Measurements from ENCODE around the gene KCNA5. TPM values are rescaled to one million over a fixed set of nuclear protein-coding genes. Genes with fewer than 3 reads are reported as not detected.

The KCNA5 gene
- not detected for total RNA-seq

DNA sequence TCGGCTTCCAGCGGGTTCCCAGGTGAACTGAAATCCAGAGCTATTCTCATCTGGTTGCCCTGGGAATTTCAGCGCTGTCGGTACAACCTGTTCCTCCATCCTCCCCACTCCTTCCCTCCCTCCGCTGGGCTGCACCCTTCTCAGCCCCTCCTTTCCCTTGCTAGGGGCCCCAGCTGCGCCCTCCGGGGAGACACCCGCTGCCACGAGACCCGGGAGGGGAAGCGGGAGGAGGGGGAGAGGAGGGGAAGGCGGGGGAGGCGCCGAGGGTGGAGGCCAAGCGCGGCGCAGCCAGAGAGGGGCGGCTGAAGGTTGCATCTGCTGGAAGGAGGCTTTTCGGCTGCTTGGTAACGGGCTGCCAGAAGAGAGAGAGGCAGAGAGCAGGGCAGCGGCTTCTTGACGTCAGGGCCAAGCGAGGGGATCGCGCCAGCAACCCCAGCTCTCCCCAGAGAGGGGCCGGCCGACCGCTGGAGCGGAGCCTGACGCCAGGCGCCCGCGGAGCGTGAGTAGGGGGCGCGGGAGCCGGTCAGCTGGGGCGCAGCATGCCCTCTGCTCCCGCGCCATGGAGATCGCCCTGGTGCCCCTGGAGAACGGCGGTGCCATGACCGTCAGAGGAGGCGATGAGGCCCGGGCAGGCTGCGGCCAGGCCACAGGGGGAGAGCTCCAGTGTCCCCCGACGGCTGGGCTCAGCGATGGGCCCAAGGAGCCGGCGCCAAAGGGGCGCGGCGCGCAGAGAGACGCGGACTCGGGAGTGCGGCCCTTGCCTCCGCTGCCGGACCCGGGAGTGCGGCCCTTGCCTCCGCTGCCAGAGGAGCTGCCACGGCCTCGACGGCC, at the start of gene KCNA5:
Gene KCNA5 (plus strand): TSS at position 291 of the 831 bp plus-strand sequence. CDS start 269 bp downstream, at position 560.
- no peaks in the 10 kb centered on the region for H3K9me3 Mint-ChIP-seq
- H3K4me3 Mint-ChIP-seq = no peak within 1 kb of the TSS
- H3K27ac Mint-ChIP-seq = no peak within 1 kb of the TSS
- no peak for DNase-seq
- H3K27me3 Mint-ChIP-seq = peaks cover 39% of the 10 kb centered on the region
- POLR2A ChIA-PET = no interaction called here
- CTCF ChIA-PET = no interaction called here
- H3K4me1 Mint-ChIP-seq (ENCODE audit: low read depth) = no peaks in the 10 kb centered on the region
- intact Hi-C loops (cut with micrococcal nuclease) = no loop called here
- no peaks in the 10 kb centered on the region for H3K36me3 Mint-ChIP-seq

DNA sequence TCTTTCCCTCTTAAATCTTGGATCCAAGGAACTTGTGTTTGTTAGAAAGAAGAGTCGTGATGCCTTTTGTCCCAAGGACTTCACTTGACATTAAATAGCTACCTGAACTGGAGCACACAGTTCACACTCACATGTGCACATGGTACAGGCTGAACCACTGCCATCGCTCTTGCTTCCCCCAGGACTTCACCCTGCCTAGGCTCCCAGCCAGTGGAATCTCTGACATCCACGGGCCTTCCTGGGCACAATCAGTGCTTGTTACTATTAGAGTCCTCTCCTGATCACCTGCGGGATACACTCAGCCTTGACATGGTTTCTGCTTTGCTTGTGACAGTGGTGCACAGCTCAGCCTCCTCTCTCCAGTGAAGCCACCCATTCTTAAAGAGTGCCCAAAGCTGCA, 49.1 kb upstream of the KCNA5 start:
- Mint-ChIP-seq H3K27me3 (peaks cover 30% of the 10 kb centered on the region), H3K27ac (no peak overlapping the region), H3K4me3 (no peak overlapping the region), H3K4me1 (ENCODE audit: low read depth) (no peaks in the 10 kb centered on the region), H3K36me3 (no peaks in the 10 kb centered on the region), H3K9me3 (no peaks in the 10 kb centered on the region)
- CTCF ChIA-PET = interaction anchor here (2.0 to 2.2 kb wide), 2 partner anchors 137 to 139 kb away, joined by 6 to 8 read pairs; no protein-coding TSS in a partner anchor
- intact Hi-C loops (cut with micrococcal nuclease) = no loop called here
- DNase-seq = no peak
- POLR2A ChIA-PET = no interaction called here

DNA sequence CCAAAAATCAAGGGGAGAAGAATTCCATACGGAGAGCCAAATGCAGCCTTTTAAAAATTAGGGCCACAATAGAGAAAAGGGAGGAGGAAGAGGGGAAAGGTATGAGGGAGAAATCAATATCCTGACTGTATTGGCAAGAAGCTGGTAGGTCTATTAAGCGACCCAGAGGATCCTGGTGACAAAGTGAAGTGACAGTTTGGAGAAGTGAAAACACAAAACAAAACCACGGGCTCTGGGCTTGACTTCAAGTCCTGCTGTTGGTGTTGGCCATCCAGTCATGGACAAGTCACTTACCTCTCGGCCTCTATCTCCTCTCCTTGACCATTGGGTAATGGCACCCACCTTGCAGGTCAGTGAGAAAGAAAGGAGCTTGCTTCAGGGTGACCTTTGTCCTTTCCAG, 47.0 kb upstream of the KCNA5 start:
- intact Hi-C loops (cut with micrococcal nuclease) = no loop called here
- Mint-ChIP-seq H3K36me3 (no peaks in the 10 kb centered on the region), H3K4me1 (ENCODE audit: low read depth) (no peaks in the 10 kb centered on the region), H3K27ac (no peak overlapping the region), H3K4me3 (no peak overlapping the region), H3K9me3 (no peaks in the 10 kb centered on the region), H3K27me3 (peaks cover 27% of the 10 kb centered on the region)
- no peak for DNase-seq
- ChIA-PET POLR2A (no interaction called here), CTCF (interaction anchor here (0.9 to 2.2 kb wide), 2 partner anchors 86 to 139 kb away, joined by 3 to 8 read pairs; no protein-coding TSS in a partner anchor)

DNA sequence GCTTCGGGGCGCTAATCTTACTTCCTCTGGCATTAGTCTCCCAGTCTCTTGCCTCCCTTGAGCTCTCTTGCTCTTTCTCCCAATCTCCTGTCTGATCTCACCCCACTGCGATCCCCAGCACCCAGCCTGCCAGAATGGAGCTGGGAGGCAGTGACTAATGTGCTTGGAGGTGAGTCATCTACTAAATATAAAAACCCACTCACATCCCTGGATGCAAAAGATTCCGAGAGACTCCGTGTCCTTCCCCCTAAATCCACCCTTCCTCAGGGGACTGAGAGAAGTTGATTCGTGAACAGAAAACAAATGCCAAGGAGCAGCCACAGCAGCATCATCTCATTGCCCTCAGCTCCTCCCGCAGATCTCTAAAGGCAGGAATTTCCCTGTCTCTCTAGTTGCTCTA, 45.7 kb upstream of the KCNA5 start:
- Mint-ChIP-seq H3K4me1 (ENCODE audit: low read depth) (no peaks in the 10 kb centered on the region), H3K27ac (no peak overlapping the region), H3K4me3 (no peak overlapping the region), H3K9me3 (no peaks in the 10 kb centered on the region), H3K27me3 (peaks cover 21% of the 10 kb centered on the region), H3K36me3 (no peaks in the 10 kb centered on the region)
- intact Hi-C loops (cut with micrococcal nuclease) = no loop called here
- CTCF ChIA-PET = no interaction called here
- POLR2A ChIA-PET = no interaction called here
- DNase-seq = no peak

DNA sequence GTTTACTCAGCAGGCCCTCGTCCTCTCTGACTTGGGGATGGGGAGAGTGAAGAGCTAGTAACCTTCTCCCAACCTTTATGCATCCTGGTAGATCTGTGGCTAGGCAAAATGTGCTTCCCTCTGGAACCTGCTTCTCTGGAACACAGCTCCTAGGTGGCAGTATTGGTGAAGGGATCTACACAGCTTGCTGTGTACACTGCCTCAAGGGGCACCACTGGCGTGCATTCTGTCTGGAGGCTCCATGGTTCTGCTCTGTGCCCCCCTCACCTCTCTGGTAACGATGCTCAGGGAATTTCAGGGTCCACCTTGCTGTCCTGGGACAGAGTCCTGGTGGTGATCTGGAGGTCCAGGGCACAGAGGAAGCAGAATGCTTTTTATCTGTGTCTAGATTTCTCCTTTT, 43.5 kb upstream of the KCNA5 start:
- DNase-seq = no peak
- Mint-ChIP-seq H3K27me3 (peaks cover 23% of the 10 kb centered on the region), H3K27ac (no peak overlapping the region), H3K9me3 (no peaks in the 10 kb centered on the region), H3K4me3 (no peak overlapping the region), H3K36me3 (no peaks in the 10 kb centered on the region), H3K4me1 (ENCODE audit: low read depth) (no peaks in the 10 kb centered on the region)
- POLR2A ChIA-PET = no interaction called here
- intact Hi-C loops (cut with micrococcal nuclease) = no loop called here
- CTCF ChIA-PET = interaction anchor here (1.5 to 3.0 kb wide), 2 partner anchors 142 to 145 kb away, joined by 6 to 18 read pairs; no protein-coding TSS in a partner anchor

DNA sequence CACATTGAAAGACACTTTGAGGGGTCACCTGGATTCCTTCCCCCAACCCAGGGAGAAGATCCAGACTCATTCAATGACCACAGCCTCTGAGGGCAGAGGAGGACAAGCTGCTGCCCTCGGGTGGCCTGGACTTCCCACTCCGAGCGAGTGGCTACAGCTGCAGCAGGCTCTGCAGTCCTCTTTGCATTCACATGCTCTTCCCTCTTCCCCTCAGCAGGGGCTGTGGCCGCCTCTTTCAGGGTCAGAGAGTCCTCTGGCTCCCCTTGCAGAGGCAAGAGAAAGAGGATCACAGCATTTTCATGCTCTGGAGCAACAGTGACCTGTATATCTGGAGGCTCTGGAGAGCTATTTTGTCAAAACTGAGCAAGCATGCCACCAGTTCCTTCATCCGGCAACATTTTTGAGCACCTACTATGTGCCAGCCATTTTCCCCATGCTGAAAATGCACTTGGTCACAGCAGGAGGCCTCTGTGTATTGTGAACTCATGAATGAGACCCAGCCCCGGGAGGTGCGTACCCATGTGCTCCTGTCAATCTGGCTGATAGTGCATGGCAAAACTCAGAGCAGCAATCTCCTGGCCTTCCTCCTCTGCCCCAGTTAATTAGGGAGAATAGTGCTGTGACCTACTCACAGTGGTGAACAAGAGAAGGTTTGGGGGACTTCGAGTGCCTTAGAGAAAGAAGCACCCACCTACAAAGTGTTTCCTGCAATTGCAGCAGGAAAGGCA, 42.9 kb upstream of the KCNA5 start:
- intact Hi-C loops (cut with micrococcal nuclease) = no loop called here
- ChIA-PET POLR2A (no interaction called here), CTCF (interaction anchor here (1.2 to 3.0 kb wide), 4 partner anchors 14 to 152 kb away, joined by 3 to 18 read pairs (median 5); no protein-coding TSS in a partner anchor)
- no peak for DNase-seq
- peaks cover 18% of the 10 kb centered on the region for H3K27me3 Mint-ChIP-seq
- no peaks in the 10 kb centered on the region for H3K9me3 Mint-ChIP-seq
- no peak overlapping the region for H3K27ac Mint-ChIP-seq
- H3K36me3 Mint-ChIP-seq = no peaks in the 10 kb centered on the region
- no peaks in the 10 kb centered on the region for H3K4me1 Mint-ChIP-seq (ENCODE audit: low read depth)
- no peak overlapping the region for H3K4me3 Mint-ChIP-seq

DNA sequence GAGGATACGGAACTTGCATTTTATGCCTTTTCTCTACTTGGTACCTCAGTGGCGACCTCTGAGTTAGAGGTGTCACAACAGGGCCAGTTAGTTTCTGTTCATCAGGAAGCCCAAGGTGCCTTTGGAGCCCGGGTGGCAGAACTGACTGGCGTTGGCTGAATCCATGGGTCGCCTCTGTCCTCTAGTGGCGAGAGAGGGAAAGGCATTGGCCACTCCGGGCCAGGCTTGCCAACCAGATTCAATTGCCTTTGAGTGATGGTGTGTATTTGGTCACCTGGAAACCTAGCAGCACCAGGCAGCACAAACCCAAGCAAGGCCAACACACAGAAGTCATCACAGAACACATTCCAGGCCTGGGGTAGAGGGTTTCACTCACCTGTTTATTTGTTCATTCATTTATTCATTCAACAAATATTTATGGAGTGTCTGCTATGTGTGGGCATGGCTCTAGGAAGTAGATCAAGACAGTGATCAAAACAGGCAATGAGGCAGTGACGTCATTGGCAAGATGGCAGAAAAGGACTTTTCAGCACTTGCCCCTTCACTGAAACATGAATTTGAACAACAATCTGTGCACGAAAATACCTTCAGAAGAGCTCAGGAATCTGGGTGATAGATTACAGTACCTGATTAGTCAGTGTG, 40.5 kb upstream of the KCNA5 start:
- no peak overlapping the region for H3K27ac Mint-ChIP-seq
- no peak overlapping the region for H3K4me3 Mint-ChIP-seq
- POLR2A ChIA-PET = no interaction called here
- H3K4me1 Mint-ChIP-seq (ENCODE audit: low read depth) = no peaks in the 10 kb centered on the region
- peaks cover 7% of the 10 kb centered on the region for H3K27me3 Mint-ChIP-seq
- H3K9me3 Mint-ChIP-seq = no peaks in the 10 kb centered on the region
- CTCF ChIA-PET = interaction anchor here (1.0 to 3.0 kb wide), 3 partner anchors 145 to 148 kb away, joined by 6 to 18 read pairs (median 6); no protein-coding TSS in a partner anchor
- intact Hi-C loops (cut with micrococcal nuclease) = loop anchor here (1.0 kb wide), 1 partner anchor 146 kb away; no protein-coding TSS in a partner anchor
- DNase-seq = peak; percentile 64
- H3K36me3 Mint-ChIP-seq = no peaks in the 10 kb centered on the region

DNA sequence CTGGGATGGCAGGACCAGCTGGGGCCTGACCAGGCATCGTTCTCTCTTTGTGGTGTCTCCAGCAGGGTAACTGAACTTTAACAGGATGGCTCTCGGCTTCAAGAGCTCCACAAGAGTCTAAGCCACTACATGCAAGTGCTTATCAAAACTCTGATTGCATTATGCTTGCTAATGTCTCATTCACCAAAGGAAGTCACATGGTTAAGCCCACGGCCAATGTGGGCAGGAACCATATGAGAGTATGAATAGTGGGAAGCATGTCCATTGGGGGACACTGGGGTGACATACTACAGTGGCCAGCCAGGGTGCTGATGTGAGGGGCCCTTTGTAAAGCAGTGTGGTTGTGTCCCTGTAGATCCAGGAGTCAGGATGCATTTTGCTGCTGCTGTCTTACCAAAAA, 35.0 kb upstream of the KCNA5 start:
- Mint-ChIP-seq H3K9me3 (no peaks in the 10 kb centered on the region), H3K27me3 (peaks cover 9% of the 10 kb centered on the region), H3K27ac (no peak overlapping the region), H3K36me3 (no peaks in the 10 kb centered on the region), H3K4me1 (ENCODE audit: low read depth) (no peaks in the 10 kb centered on the region), H3K4me3 (no peak overlapping the region)
- ChIA-PET CTCF (no interaction called here), POLR2A (no interaction called here)
- intact Hi-C loops (cut with micrococcal nuclease) = no loop called here
- no peak for DNase-seq

DNA sequence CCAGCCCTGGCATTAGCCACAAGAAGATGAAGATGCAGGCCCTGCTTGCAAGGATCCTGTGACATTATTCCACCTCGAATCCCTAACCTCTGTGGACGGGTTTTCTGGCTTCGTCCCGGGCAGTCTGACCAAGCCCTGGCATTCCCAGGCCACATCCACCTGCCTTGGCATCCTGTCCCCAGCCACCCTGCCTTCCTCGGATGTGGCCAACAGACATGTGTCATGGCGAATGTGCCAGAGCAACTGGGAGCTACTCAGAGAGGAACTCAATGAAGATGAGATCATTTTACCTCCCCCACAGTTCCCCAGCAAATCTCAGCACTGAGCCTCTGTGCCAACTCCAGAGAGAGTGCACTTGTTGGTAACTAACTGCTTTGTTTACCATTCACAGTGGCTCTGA, 33.5 kb upstream of the KCNA5 start:
- Mint-ChIP-seq H3K4me1 (ENCODE audit: low read depth) (no peaks in the 10 kb centered on the region), H3K27me3 (peaks cover 12% of the 10 kb centered on the region), H3K4me3 (no peak overlapping the region), H3K36me3 (no peaks in the 10 kb centered on the region), H3K27ac (no peak overlapping the region), H3K9me3 (no peaks in the 10 kb centered on the region)
- no peak for DNase-seq
- ChIA-PET CTCF (interaction anchor here (0.7 kb wide), 1 partner anchor 277 kb away, joined by 3 read pairs; no protein-coding TSS in a partner anchor), POLR2A (no interaction called here)
- intact Hi-C loops (cut with micrococcal nuclease) = no loop called here

DNA sequence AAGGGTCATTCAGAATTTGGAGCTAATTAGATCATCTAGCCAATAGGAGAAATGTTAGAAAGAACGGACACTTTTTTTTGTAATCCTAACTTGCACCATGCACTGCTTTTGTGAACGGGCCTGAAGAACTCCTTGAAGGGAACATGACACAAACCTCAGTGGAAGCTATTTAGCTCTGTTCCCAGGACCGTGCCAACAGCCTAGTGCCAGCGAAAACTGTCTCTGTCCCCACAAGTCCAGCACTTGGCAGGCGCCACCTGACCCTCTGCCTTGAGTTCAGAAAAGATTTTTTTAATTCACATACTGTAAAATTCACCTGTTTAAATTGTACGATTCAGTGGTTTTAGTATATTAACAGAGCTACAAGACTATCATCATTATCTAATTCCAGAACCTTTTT, 31.3 kb upstream of the KCNA5 start:
- H3K4me3 Mint-ChIP-seq = no peak overlapping the region

DNA sequence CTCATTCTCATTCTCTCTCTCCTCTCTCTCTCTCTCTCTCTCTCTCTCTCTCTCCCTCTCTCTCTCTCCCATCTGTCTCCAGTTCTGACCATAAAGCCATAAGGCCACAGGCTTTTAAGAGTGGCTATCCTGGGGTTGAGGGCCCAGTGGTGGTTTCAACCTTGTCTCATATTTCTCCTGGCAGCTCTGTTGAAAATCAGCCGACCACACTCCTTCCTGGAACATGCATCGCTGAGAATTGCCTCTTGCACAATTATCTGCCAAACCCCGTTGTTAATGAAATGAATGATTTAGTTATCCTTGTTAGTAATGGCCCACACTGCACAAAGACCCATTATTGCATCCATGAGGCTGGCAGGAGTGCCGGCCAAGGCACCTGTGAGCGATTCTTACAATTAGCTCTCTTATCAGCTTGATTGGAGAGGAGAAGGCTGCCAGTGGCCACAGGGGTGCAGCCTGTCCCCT, 30.4 kb upstream of the KCNA5 start:
- ChIA-PET POLR2A (no interaction called here), CTCF (interaction anchor here (1.5 to 1.7 kb wide), 2 partner anchors 8 to 156 kb away, joined by 4 to 5 read pairs; no protein-coding TSS in a partner anchor)
- Mint-ChIP-seq H3K36me3 (no peaks in the 10 kb centered on the region), H3K27ac (no peak overlapping the region), H3K9me3 (no peaks in the 10 kb centered on the region), H3K27me3 (peaks cover 12% of the 10 kb centered on the region), H3K4me3 (no peak overlapping the region), H3K4me1 (ENCODE audit: low read depth) (no peaks in the 10 kb centered on the region)
- intact Hi-C loops (cut with micrococcal nuclease) = no loop called here
- no peak for DNase-seq

More for the DNA sequence above, 31.3 kb upstream of the KCNA5 start:
- no peak overlapping the region for H3K27ac Mint-ChIP-seq
- no peaks in the 10 kb centered on the region for H3K36me3 Mint-ChIP-seq
- CTCF ChIA-PET = interaction anchor here (1.5 kb wide), 1 partner anchor 9 kb away, joined by 4 read pairs; no protein-coding TSS in a partner anchor
- H3K27me3 Mint-ChIP-seq = peaks cover 12% of the 10 kb centered on the region
- DNase-seq = no peak
- intact Hi-C loops (cut with micrococcal nuclease) = no loop called here
- POLR2A ChIA-PET = no interaction called here
- H3K9me3 Mint-ChIP-seq = no peaks in the 10 kb centered on the region
- no peaks in the 10 kb centered on the region for H3K4me1 Mint-ChIP-seq (ENCODE audit: low read depth)

DNA sequence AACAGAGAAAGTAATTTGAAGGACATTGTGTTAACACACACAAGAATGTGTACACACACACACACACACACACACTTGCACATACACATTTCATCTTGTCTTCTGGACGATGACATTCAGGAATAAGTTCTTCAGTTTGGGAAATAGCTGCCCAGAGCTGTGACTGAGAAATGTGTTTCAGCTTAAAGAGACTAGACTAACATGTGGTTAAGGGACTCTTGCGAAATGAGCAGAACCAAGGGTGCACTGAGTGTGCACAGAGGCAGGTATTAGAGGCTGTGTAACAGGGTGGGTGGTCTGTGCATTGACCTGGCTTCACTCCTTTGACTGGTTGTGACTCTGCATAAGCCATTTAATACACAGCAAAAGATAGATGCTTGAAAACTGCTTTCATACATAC, 29.4 kb upstream of the KCNA5 start:
- Mint-ChIP-seq H3K27me3 (peaks cover 9% of the 10 kb centered on the region), H3K4me3 (no peak overlapping the region), H3K9me3 (no peaks in the 10 kb centered on the region), H3K27ac (no peak overlapping the region), H3K4me1 (ENCODE audit: low read depth) (no peaks in the 10 kb centered on the region), H3K36me3 (no peaks in the 10 kb centered on the region)
- ChIA-PET CTCF (interaction anchor here (1.7 kb wide), 1 partner anchor 157 kb away, joined by 5 read pairs; no protein-coding TSS in a partner anchor), POLR2A (no interaction called here)
- DNase-seq = no peak
- intact Hi-C loops (cut with micrococcal nuclease) = no loop called here
